Muscle of leg (tissue), 11 donors: ENCODE results near the gene LRRC51. TPM values are rescaled to one million over a fixed set of nuclear protein-coding genes. Genes with fewer than 3 reads are reported as not detected.
"Not testable (repeated sequence)": the region's sequence is repeated elsewhere in the genome, so short reads cannot be mapped to it uniquely, and the experiment has no call there.

Experiments used
- DNase-seq: peaks from one replicate; pipeline ENCODE4 v3.0.0; 2013
- H3K27ac ChIP-seq: one replicate; pipeline ENCODE4 v1.5.1; 2013; ENCODE audit warnings: mild to moderate bottlenecking, low read length, control low read depth
- H3K27me3 ChIP-seq: one replicate; pipeline ENCODE4 v1.6.1; 2013; ENCODE audit warnings: low read length; ENCODE audit not compliant: control insufficient read depth, insufficient read depth
- H3K36me3 ChIP-seq: one replicate; pipeline ENCODE4 v1.6.1; 2013; ENCODE audit warnings: low read length; ENCODE audit not compliant: control insufficient read depth, insufficient read depth
- H3K4me1 ChIP-seq: one replicate; pipeline ENCODE4 v1.6.1; 2013; ENCODE audit warnings: low read length; ENCODE audit not compliant: control insufficient read depth, insufficient read depth
- H3K4me3 ChIP-seq: one replicate; pipeline ENCODE4 v1.5.1; 2013; ENCODE audit warnings: low read length, control low read depth
- H3K9me3 ChIP-seq: replicated peaks from 2 replicates; pipeline ENCODE4 v1.6.1; 2013; ENCODE audit warnings: low read depth, low read length; ENCODE audit not compliant: control insufficient read depth
- WGBS: methylation state at CpG from one replicate; pipeline ENCODE4 v1.1.5; 2013; ENCODE audit warnings: missing lambda C conversion rate; ENCODE audit not compliant: insufficient coverage; 5-methylcytosine and 5-hydroxymethylcytosine counted together
- polyA plus RNA-seq, 8 donors: library from polyadenylated mRNA; unstranded; fragments of 120-200 nt; gene quantifications; one replicate each; pipeline versions ENCODE4 v1.2.1 to v1.2.3, GENCODE V29; 2013; ENCODE audit warnings: inconsistent platforms in 1 of 8, low replicate concordance in 1 of 8; ENCODE audit not compliant: insufficient read length in 8 of 8, insufficient read depth in 1 of 8
- total RNA-seq: library from RNA; stranded (reverse); fragments of 120-200 nt; gene quantifications from one replicate; pipeline ENCODE4 v1.2.4, GENCODE V29; 2013

The LRRC51 gene
- total and polyA plus RNA-seq, 9 donors = 3.4 to 9.5 (median 7.4) TPM

DNA sequence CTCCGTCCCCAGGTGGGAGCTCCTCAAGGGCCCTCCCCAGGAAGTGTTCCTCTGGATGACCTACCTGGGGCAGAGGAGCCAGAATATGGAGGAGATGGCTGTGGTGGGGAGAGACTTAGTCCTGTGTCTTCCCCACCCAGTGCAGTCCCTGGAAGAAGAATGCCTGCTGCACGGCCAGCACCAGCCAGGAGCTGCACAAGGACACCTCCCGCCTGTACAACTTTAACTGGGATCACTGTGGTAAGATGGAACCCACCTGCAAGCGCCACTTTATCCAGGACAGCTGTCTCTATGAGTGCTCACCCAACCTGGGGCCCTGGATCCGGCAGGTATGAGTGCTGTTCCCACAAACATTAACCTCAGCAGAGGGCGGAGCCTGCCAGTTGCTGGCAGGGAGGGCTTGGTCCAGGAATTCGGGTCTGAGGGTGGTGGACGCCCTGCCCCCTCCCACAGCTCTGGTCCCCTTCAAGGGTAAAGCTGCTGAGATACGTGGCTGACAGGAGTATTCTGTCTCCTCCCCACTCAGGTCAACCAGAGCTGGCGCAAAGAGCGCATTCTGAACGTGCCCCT, 58.3 kb downstream of the LRRC51 start:
- 73% methylated on average over 4 of the region's 12 CpGs for WGBS
- DNase-seq = no peak
- no peak overlapping the region for H3K27ac ChIP-seq
- no peaks in the 10 kb centered on the region for H3K4me1 ChIP-seq
- H3K4me3 ChIP-seq = no peak overlapping the region
- H3K9me3 ChIP-seq = no peaks in the 10 kb centered on the region
- no peaks in the 10 kb centered on the region for H3K27me3 ChIP-seq
- H3K36me3 ChIP-seq = no peaks in the 10 kb centered on the region

DNA sequence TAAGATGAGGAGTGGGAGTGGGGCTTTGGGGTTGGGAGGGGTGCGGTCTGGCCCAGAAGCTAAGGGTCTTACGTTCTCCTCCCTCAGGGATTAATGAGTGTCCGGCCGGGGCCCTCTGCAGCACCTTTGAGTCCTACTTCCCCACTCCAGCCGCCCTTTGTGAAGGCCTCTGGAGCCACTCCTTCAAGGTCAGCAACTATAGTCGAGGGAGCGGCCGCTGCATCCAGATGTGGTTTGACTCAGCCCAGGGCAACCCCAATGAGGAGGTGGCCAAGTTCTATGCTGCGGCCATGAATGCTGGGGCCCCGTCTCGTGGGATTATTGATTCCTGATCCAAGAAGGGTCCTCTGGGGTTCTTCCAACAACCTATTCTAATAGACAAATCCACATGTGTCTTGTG, 58.9 kb downstream of the LRRC51 start:
- Histone ChIP-seq H3K36me3 (no peaks in the 10 kb centered on the region), H3K27ac (no peak overlapping the region), H3K27me3 (no peaks in the 10 kb centered on the region), H3K4me3 (no peak overlapping the region), H3K9me3 (no peaks in the 10 kb centered on the region), H3K4me1 (no peaks in the 10 kb centered on the region)
- 97% methylated on average over 8 of the region's 11 CpGs for WGBS
- no peak for DNase-seq

GRCh38 chr11:72140661-72141060, 60.0 kb downstream of the LRRC51 start:
- no peak for DNase-seq
- H3K27ac ChIP-seq = no peak overlapping the region
- H3K9me3 ChIP-seq = no peaks in the 10 kb centered on the region
- H3K27me3 ChIP-seq = no peaks in the 10 kb centered on the region
- H3K4me3 ChIP-seq = no peak overlapping the region
- no peaks in the 10 kb centered on the region for H3K36me3 ChIP-seq
- no CpG with 5 or more reads among the region's 2 CpGs for WGBS
- no peaks in the 10 kb centered on the region for H3K4me1 ChIP-seq

DNA sequence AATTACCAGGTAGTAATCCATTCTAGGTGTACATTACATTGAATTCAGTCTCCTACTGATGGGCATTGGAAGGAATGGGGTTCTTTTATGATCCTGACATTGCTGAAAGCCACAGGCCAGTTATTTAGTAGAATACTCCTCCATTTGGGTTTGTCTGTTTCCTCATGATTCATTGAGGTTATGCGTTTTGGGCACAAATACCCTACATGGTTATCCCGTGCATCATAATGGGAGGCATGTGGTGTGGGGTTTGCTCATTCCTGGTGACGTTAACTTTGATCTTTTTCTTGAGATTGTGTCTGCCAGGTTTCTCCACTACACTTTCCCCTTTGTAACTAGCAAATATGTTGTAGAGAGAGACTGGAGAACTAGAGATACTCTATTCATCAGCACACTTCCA, 60.4 kb downstream of the LRRC51 start:
- Histone ChIP-seq H3K27ac (no peak overlapping the region), H3K9me3 (no peaks in the 10 kb centered on the region), H3K4me3 (no peak overlapping the region), H3K27me3 (no peaks in the 10 kb centered on the region), H3K36me3 (no peaks in the 10 kb centered on the region), H3K4me1 (no peaks in the 10 kb centered on the region)
- DNase-seq = no peak
- no CpG with 5 or more reads among the region's 3 CpGs for WGBS

- H3K4me3 ChIP-seq, H3K9me3 ChIP-seq, H3K27me3 ChIP-seq, H3K36me3 ChIP-seq, H3K4me1 ChIP-seq, DNase-seq, H3K27ac ChIP-seq: not testable (repeated sequence)
- 29% methylated on average over 1 of the region's 1 CpG for WGBS
Measured at GRCh38 chr11:72142086-72142485, 61.4 kb downstream of the LRRC51 start.

- not testable (repeated sequence) for H3K4me1 ChIP-seq, H3K4me3 ChIP-seq, DNase-seq, H3K27me3 ChIP-seq, H3K9me3 ChIP-seq, H3K27ac ChIP-seq, H3K36me3 ChIP-seq
- WGBS = no CpG with 5 or more reads among the region's 1 CpG
Measured at GRCh38 chr11:72142543-72142942, 61.9 kb downstream of the LRRC51 start.

- Histone ChIP-seq H3K27me3 (no peaks in the 10 kb centered on the region), H3K4me1 (no peaks in the 10 kb centered on the region), H3K36me3 (no peaks in the 10 kb centered on the region), H3K27ac (no peak overlapping the region), H3K4me3 (no peak overlapping the region), H3K9me3 (no peaks in the 10 kb centered on the region)
- no peak for DNase-seq
- 85% methylated on average over 2 of the region's 4 CpGs for WGBS
Measured at GRCh38 chr11:72144807-72145565, 64.3 kb downstream of the LRRC51 start.

Other genes with a start within 250 kb of the LRRC51 start
- not detected for gene DEFB108B, start 247.7 kb upstream of the LRRC51 start, total RNA-seq
- not detected for gene DEFB108B, start 247.7 kb upstream of the LRRC51 start, polyA plus RNA-seq
- not detected for gene DEFB131B, start 202.4 kb upstream of the LRRC51 start, total RNA-seq
- not detected for gene DEFB131B, start 202.4 kb upstream of the LRRC51 start, polyA plus RNA-seq
- gene XNDC1N, start 152.3 kb upstream of the LRRC51 start, total RNA-seq = 5.3 TPM
- 1 to 10 TPM; 1.9 to 3.7 (median 2.9) TPM for gene XNDC1N, start 152.3 kb upstream of the LRRC51 start, polyA plus RNA-seq
- 24.8 TPM for gene RNF121, start 151.8 kb upstream of the LRRC51 start, total RNA-seq
- gene RNF121, start 151.8 kb upstream of the LRRC51 start, polyA plus RNA-seq = 10 to 100 TPM; 24.1 to 35.7 (median 32.5) TPM
- gene IL18BP, start 81.9 kb upstream of the LRRC51 start, total RNA-seq = 2.5 TPM
- 10 to 100 TPM in 1 of 8 donors, 1 to 10 TPM in 7; 4.7 to 11.0 (median 6.8) TPM for gene IL18BP, start 81.9 kb upstream of the LRRC51 start, polyA plus RNA-seq
- gene NUMA1, start 308 bp upstream of the LRRC51 start, total RNA-seq = 118 TPM
- 100 to 1,000 TPM; 144 to 197 (median 173) TPM for gene NUMA1, start 308 bp upstream of the LRRC51 start, polyA plus RNA-seq
- 53.4 TPM for gene LAMTOR1, start 22.4 kb downstream of the LRRC51 start, total RNA-seq
- 10 to 100 TPM; 84.6 to 99.1 (median 92.7) TPM for gene LAMTOR1, start 22.4 kb downstream of the LRRC51 start, polyA plus RNA-seq
- not detected for gene TOMT, start 25.1 kb downstream of the LRRC51 start, total RNA-seq
- not detected for gene TOMT, start 25.1 kb downstream of the LRRC51 start, polyA plus RNA-seq
- gene ANAPC15, start 31.8 kb downstream of the LRRC51 start, total RNA-seq = 29.8 TPM
- 10 to 100 TPM; 30.7 to 38.7 (median 35.5) TPM for gene ANAPC15, start 31.8 kb downstream of the LRRC51 start, polyA plus RNA-seq
- not detected for gene FOLR3, start 54.9 kb downstream of the LRRC51 start, total RNA-seq
- gene FOLR3, start 54.9 kb downstream of the LRRC51 start, polyA plus RNA-seq = under 1 TPM in 1 of 8 donors, not detected in 7; 0.18 TPM
- 3.6 TPM for gene FOLR1, start 111.3 kb downstream of the LRRC51 start, total RNA-seq
- 1 to 10 TPM; 2.8 to 8.6 (median 5.0) TPM for gene FOLR1, start 111.3 kb downstream of the LRRC51 start, polyA plus RNA-seq
- gene FOLR2, start 135.9 kb downstream of the LRRC51 start, total RNA-seq = 23.5 TPM
- 10 to 100 TPM; 18.2 to 31.4 (median 27.0) TPM for gene FOLR2, start 135.9 kb downstream of the LRRC51 start, polyA plus RNA-seq
- gene INPPL1, start 143.9 kb downstream of the LRRC51 start, total RNA-seq = 87.7 TPM
- gene INPPL1, start 143.9 kb downstream of the LRRC51 start, polyA plus RNA-seq = 100 to 1,000 TPM; 134 to 211 (median 165) TPM
- not detected for gene PHOX2A, start 163.3 kb downstream of the LRRC51 start, total RNA-seq
- under 1 TPM in 1 of 8 donors, not detected in 7; 0.21 TPM for gene PHOX2A, start 163.3 kb downstream of the LRRC51 start, polyA plus RNA-seq